RKO (cell line): ENCODE results near the gene PGS1.
A peak's percentile ranks its signal among the peaks of the same experiment; 100 is the strongest.
"Not testable (repeated sequence)": the region's sequence is repeated elsewhere in the genome, so short reads cannot be mapped to it uniquely, and the experiment has no call there.

Source experiments
- DNase-seq: peaks from one replicate; pipeline ENCODE4 v3.0.0-alpha.2; 2016; ENCODE audit warnings: low spot score

The PGS1 gene

GRCh38 chr17:78378225-78379130, at the start of gene PGS1:
Gene PGS1, plus strand, starts transcription at chr17:78378649. Its CDS starts 17 bp downstream, at chr17:78378666.
- DNase-seq, result peak; percentile 78

- DNase-seq, result peak; percentile 93
Measured at GRCh38 chr17:78329263-78330059, 49.0 kb upstream of the PGS1 start.

GRCh38 chr17:78330570-78331224, 47.8 kb upstream of the PGS1 start:
- DNase-seq, result no peak

GRCh38 chr17:78331355-78331754, 47.1 kb upstream of the PGS1 start:
- DNase-seq, result not testable (repeated sequence)

DNA sequence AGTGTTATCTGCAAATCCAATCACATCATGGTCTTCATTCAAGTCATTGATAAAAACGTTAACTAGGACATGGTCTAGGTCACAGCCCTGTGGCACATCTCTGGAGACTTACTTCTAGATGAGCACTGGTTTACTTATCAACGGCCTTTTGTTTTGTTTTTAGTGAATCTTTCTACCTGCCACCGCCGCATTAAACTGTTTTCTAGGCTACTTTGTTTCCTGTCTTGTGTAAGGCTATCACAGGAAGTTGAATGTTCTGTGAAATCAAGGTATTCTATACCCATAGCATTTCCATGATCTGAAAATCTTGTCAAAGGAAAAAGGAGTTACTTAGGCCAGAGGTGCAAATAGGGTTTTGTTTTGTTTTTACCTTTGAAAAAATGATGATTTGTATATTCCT, 45.5 kb upstream of the PGS1 start:
- no peak for DNase-seq

- DNase-seq, result no peak
Measured at GRCh38 chr17:78335209-78335608, 43.2 kb upstream of the PGS1 start.

GRCh38 chr17:78337244-78338109, 41.0 kb upstream of the PGS1 start:
- DNase-seq, result peak; percentile 66

DNA sequence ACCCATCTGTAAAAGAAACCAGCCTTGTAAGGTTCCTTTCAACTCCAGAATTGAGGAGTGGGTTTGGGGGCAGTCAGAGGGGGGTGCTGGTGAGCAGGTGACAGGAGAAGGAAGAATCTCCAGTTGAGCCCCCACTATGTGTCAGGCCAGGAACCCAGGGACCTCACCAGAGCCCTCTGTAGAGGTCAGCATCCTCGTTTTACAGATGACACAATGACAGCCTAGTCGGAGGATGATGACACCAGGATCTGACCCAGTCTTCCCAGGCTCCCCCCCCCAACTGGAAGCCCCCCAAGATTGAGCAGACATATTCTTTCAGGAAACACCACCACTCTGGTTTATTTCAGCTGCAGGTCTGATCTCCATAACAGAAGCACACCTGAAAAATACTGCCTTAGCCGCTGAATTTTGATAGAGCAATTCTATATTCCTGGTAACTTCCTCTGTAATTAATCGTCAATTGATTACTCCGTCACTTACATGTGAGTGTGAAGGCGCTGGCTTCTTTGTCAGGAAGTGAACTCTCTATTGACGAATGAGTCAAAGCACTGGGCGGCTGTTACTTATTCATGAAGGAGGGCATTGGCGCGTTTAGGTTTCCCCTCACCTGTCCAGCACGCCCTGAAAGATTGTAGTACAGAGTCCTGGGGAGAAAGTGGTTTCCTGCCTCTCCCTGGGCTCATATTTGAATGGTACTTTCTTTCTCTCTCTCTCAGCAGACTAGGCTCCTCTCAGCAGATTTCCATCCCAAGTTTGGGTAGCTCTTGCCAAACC, 39.8 kb upstream of the PGS1 start:
- DNase-seq, result no peak

- DNase-seq, result no peak
Measured at GRCh38 chr17:78340183-78340955, 38.1 kb upstream of the PGS1 start.

DNA sequence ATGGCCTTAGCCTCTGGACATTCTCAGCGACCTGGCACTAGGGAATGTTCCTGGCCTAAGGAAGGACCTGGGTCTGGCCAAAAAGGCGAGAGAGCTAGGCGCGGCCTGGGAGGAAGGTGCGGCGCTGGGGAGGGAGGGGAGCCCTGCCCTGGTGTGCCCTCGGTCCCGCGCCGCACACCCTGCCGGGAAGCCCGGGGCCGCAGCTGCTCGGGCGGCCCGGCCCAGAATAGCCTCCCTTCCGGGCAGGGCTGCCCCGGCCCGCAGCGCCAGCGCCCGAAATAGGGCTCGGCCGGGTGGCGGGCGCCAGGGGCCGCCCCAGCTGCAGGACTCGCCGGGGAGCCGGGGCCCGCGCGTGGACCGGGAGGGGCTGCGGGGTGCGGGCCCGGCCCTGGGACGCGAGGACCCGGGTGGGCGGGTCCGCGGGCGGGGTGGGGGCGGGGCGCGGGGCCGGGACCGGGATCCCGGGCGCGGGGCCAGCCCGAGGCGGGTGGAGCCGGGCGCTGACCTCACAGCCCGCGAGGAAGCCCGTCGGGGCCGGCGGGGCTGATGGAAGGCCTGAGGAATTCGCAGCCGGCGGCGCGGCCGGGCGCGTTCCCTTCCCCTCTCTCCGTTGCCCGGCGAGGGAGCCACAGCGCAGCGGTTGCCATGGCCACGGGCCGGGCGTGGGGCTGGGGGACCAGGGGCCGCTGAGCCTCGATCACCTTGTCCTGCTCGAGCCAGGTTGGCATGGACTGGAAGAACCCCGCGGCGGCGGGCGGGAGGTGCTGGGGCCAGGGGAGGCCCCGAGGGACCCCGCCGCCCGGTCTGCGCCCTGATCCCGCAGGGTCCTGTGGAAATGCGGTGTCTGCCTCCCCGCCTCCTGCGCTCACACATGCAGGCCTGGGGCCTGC, 36.6 kb upstream of the PGS1 start:
- DNase-seq, result no peak

DNA sequence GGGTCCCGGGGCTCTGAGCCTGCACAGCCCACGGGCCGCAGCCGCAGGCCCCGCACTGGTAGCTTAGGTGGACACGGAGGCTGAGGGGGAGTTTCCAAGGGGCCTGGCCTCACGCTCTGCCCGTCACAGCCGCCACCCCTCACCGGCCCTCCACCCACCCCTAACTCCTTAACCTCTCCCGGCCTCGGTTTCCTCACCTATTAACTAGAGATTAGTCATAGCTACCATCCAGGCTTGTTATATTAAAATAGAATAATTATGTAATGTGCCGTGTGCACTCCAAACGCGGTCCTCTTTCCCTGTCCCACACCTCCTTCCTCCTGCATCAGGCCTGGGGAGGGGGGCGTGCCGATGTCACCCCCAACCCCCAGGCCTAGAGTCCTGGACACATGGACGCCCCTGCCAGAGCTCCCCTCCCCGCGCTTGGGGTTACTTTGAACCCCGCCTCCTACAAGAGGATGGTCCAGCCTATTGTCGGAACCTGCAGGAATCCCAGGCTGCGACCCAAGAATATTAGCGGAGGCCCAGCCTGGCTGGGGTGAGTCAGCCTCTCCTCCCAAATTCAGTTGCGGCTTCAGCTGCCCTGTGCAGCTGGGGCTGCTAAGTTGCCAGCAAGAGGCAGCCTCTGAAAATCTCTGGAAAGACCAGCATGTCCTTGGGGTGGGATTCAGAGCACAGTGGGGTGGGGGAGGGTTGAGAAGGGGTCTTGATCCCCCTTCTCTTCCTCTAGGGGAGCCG, 35.8 kb upstream of the PGS1 start:
- DNase-seq, result no peak

- no peak for DNase-seq
Measured at GRCh38 chr17:78343187-78343542, 35.3 kb upstream of the PGS1 start.

- DNase-seq, result no peak
Measured at GRCh38 chr17:78343543-78344201, 34.8 kb upstream of the PGS1 start.

GRCh38 chr17:78344666-78345065, 33.8 kb upstream of the PGS1 start:
- DNase-seq, result no peak

DNA sequence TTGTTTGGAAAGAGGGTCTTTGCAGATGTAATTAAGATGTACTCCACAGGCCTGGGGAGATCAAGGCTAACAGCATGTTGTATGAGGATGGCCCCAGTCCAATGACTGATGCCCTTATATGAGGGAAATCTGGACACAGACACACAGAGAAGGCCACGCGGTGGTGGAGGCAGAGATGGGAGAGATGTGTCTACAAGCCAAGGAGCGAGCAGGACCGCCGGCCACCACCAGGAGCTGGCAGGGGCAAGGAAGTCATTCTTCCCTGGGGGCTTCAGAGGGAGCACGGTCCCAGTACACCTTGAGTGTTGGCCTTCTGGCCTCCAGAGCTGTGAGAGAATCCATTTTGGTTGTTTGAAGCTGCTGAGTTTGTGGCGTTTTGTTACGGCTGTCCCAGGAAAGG, 33.3 kb upstream of the PGS1 start:
- DNase-seq, result no peak

GRCh38 chr17:78345791-78346494, 32.5 kb upstream of the PGS1 start:
- DNase-seq, result no peak

DNA sequence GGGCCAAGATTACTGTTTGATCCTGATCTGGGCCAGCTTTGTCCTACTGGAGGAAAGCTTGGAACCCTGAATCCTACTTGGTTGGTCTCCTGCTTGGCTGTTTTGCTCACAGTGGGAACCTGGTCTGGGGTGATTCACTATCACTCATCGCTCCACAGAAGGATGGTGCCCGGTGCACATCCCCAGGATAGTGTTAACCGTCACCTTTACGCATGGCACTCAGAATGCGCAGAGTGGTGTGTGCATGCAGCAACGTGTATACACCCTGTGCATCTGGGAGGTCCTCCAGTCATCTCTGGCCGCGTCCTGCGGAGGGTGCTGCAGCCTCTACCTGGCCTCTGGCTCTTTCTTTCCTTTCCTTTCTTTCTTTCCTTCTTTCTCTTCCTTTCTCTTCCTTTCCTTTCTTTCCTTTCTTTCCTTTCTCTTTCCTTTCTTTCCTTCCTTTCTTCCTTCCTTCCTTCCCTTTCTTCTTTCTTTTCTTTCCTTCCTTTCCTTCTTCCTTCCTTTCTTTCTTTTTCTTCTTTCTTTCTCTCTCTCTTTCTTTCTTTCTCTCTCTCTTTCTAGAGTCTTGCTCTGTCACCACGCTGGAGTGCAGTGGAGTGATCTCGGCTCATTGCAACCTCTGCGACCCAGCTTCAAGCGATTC, 31.7 kb upstream of the PGS1 start:
- DNase-seq, result no peak
